Heart right ventricle (tissue), 16 donors: ENCODE data around the gene TLE2. TPM values are rescaled to one million over a fixed set of nuclear protein-coding genes. Genes with fewer than 3 reads are reported as not detected.

Experiments
- ATAC-seq, 8 donors: fragments of 200-7000 bp; cut with Tn5 transposase; one replicate each; pipeline ENCODE4 v1.9.1; 2020; ENCODE audit warnings: mild to moderate bottlenecking in 8 of 8, moderate library complexity in 8 of 8, moderate number of reproducible peaks in 1 of 8
- DNase-seq, 2 donors: peaks; one replicate each; pipeline ENCODE4 v3.0.0-alpha.2; 2020
- H3K27ac ChIP-seq, 10 donors: fragments of 200-600 bp; sonication (generic) in 2 of 10; one replicate each; pipeline versions ENCODE4 v1.5.0 to v1.8.0; 2020 to 2022; ENCODE audit warnings: mild to moderate bottlenecking in 3 of 10
- H3K27me3 ChIP-seq, 7 donors: fragments of 200-600 bp; one replicate each; pipeline ENCODE4 v1.8.0; 2021 to 2022; ENCODE audit warnings: mild to moderate bottlenecking in 2 of 7
- H3K36me3 ChIP-seq, 9 donors: fragments of 200-600 bp; sonication (generic) in 1 of 9; one replicate each; pipeline versions ENCODE4 v1.5.0 to v1.8.0; 2020 to 2022; ENCODE audit warnings: mild to moderate bottlenecking in 2 of 9
- H3K4me1 ChIP-seq, 9 donors: fragments of 200-600 bp; sonication (generic) in 1 of 9; one replicate each; pipeline versions ENCODE4 v1.5.0 to v1.8.0; 2020 to 2022; ENCODE audit warnings: mild to moderate bottlenecking in 4 of 9
- H3K4me3 ChIP-seq, 10 donors: fragments of 200-600 bp; sonication (generic) in 2 of 10; one replicate each; pipeline versions ENCODE4 v1.5.0 to v1.8.0; 2020 to 2022; ENCODE audit warnings: mild to moderate bottlenecking in 7 of 10, moderate library complexity in 2 of 10
- H3K9me3 ChIP-seq, 11 donors: fragments of 200-600 bp in 10 of 11; sonication (generic) in 2 of 11; one replicate each; pipeline versions ENCODE4 v1.5.0 to v1.8.0; 2013 to 2022; ENCODE audit warnings: mild to moderate bottlenecking in 2 of 11, control low read depth in 1 of 11, moderate library complexity in 1 of 11
- WGBS, 2 donors: extraction: QIAGEN DNeasy Blood & Tissue Kit; methylation state at CpG; one replicate each; pipeline ENCODE4 v1.1.7; 2013; ENCODE audit warnings: inconsistent platforms in 1 of 2; 5-methylcytosine and 5-hydroxymethylcytosine counted together
- intact Hi-C, 10 donors: fragments of 100-400 bp; cut with DNase I; formaldehyde crosslinking; loops; one replicate each; pipeline versions ENCODE4 v1.11.1 to v1.14.2; 2022
- polyA plus RNA-seq, 2 donors: library from polyadenylated mRNA; stranded (reverse); fragments of 200-250 nt; gene quantifications; one replicate each; pipeline ENCODE4 v1.2.3, GENCODE V29; 2013
- total RNA-seq, 10 donors: library from RNA; stranded (reverse); fragmentation: NEBNext Ultra II Directional in 3 of 10; extraction: Animal tissue kit (Norgen Biotek cat#: 25700) in 3 of 10; gene quantifications; one replicate each; pipeline versions ENCODE4 v1.2.1 to v1.2.4, GENCODE V29; 2021 to 2023
- TF ChIP-seq, protein P1 (sequence below), 9 donors: fragments of 200-600 bp; sonication (generic) in 2 of 9; IDR thresholded peaks; one replicate each; pipeline versions ENCODE4 v1.5.0 to v1.8.0; 2021 to 2022; ENCODE audit warnings: antibody characterized with exemption in 9 of 9, mild to moderate bottlenecking in 5 of 9, moderate library complexity in 1 of 9
- donor health status: Arrhythmogenic right ventricular cardiomyopathy.
- donor health status: ischemic (EF 13 %, LVEDD 7.1; RV severe dilation, severe dysfunction).
- donor health status: healthy with polysubstance abuse.
- donor health status: DM: no; HTN: yes; CAD: no.
- donor health status: DM: no; HTN: no; CAD: no.
- donor health status: ischemic (EF 25% LVEDD 6.9; RV normal size, moderate dysfunction).
- donor health status: ischemic (EF 25% LVEDD 5.7; RV mildly dilated, moderate dysfunction).
- donor health status: healthy.
- donor health status: DM: yes; HTN: yes; CAD: no.
- donor health status: Ischemic cardiomyopathy.
- donor health status: ischemic (EF 35%, LVEDD 5.7; RV mildly dilated, moderate dysfunction).
- donor health status: nonischemic (EF 11% LVEDD 7.7; RV severe dilation, severe dysfunction).
- donor health status: DM: yes; HTN: yes; CAD: no.
- donor health status: PGD.
- donor health status: ischemic (EF 29% LVEDD 5.4; RV normal size, mild dysfunction).
- donor health status: nonischemic (EF 23%, LVEDD 6.1; RV moderate dilation, normal function).

The TLE2 gene
- total and polyA plus RNA-seq, 12 donors, result 28.2 to 64.5 (median 39.9) TPM

DNA sequence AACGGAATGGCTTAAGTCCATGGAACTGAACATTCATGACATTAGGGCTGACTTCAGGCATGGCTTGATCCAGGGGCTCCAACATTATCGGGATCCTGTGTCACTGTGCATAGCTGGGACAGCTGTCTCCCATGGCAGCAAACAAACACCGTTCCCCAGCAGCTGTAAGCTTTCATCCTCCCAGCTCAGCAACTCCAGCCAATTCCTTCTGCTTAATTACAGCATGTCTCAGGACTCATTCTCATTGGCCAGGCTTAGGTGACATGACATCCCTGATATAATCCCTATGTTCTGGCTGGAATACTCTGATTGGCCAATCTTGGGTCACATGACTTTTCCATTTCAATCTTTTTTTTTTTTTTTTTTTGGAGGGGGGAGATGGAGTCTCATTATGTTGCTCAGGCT lies 44.1 kb upstream of the TLE2 start:
- Histone ChIP-seq H3K9me3 (no peaks in the 10 kb centered on the region), H3K36me3 (no peaks in the 10 kb centered on the region), H3K4me1 (peaks cover 0 to 10% (median 5%) of the 10 kb centered on the region in 9 donors), H3K27me3 (no peaks in the 10 kb centered on the region), H3K27ac (no peak overlapping the region), H3K4me3 (no peak overlapping the region)
- ATAC-seq (peak; percentile 31 to 86 (median 74)), DNase-seq (no peak)
- intact Hi-C loops, result loop anchor here in 7 of 10 donors (5.0 to 10.0 kb wide), 4 partner anchors 34 to 118 kb away; no protein-coding TSS in a partner anchor
- TF ChIP-seq, protein P1, sequence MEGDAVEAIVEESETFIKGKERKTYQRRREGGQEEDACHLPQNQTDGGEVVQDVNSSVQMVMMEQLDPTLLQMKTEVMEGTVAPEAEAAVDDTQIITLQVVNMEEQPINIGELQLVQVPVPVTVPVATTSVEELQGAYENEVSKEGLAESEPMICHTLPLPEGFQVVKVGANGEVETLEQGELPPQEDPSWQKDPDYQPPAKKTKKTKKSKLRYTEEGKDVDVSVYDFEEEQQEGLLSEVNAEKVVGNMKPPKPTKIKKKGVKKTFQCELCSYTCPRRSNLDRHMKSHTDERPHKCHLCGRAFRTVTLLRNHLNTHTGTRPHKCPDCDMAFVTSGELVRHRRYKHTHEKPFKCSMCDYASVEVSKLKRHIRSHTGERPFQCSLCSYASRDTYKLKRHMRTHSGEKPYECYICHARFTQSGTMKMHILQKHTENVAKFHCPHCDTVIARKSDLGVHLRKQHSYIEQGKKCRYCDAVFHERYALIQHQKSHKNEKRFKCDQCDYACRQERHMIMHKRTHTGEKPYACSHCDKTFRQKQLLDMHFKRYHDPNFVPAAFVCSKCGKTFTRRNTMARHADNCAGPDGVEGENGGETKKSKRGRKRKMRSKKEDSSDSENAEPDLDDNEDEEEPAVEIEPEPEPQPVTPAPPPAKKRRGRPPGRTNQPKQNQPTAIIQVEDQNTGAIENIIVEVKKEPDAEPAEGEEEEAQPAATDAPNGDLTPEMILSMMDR (IDR thresholded peaks at IDR 0.05), result no peak
- WGBS, 2 donors, result 32 to 33% methylated on average over 3 of the region's 3 CpGs

DNA sequence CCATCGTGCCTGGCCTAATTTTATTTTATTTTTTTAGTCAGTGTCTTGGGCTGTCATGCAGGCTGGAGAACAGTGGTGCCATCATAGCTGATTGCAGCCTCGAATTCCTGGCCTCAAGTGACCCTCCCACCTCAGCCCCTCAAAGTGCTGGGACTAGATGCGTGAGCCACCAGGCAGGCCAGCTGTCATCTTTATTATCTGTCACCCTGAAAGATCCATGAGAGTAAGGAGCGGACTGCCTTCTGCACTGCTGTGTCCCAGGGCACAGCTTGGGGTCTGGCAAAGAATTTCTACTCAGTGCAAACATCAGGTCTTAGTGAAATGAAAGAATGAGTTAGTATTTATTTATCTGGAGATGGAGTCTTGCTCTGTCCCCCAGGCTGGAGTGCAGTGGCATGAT lies 42.7 kb upstream of the TLE2 start:
- TF ChIP-seq, protein P1 (IDR thresholded peaks at IDR 0.05), result no peak

DNA sequence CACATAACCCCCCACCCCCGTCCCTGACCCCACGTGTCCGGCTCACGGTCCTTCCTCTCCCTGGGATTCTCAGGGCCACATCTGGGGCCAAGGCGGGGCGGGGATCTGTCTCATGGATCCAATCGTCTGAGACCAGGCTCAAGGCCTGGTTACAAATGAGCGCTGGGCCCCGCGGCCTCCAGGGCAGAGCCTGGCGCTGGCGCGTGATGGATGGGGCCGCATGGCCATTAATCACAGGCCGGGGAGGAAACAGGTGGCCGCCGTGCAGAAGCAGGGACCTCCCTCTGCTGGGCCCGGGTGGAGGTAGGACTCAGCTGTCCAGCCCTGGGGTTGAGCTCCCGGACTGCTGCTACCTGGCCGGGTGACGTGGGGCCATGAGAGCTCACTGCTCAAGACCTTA lies 39.0 kb upstream of the TLE2 start:
- no peak overlapping the region for H3K27ac ChIP-seq
- DNase-seq, result no peak
- H3K27me3 ChIP-seq, result no peaks in the 10 kb centered on the region
- no peak overlapping the region for H3K4me3 ChIP-seq
- 77% methylated on average over 21 of the region's 21 CpGs for WGBS, 2 donors
- peaks cover 2 to 7% (median 4%) of the 10 kb centered on the region in 9 donors for H3K4me1 ChIP-seq
- intact Hi-C loops, result no loop called here
- H3K9me3 ChIP-seq, result no peaks in the 10 kb centered on the region
- no peak for ATAC-seq
- H3K36me3 ChIP-seq, result no peaks in the 10 kb centered on the region
- TF ChIP-seq, protein P1 (IDR thresholded peaks at IDR 0.05), result no peak

More for the DNA sequence above, 42.7 kb upstream of the TLE2 start:
- ATAC-seq (no peak), DNase-seq (no peak)
- Histone ChIP-seq H3K27ac (no peak overlapping the region), H3K9me3 (no peaks in the 10 kb centered on the region), H3K4me1 (peaks cover 0 to 10% (median 5%) of the 10 kb centered on the region in 9 donors), H3K4me3 (no peak overlapping the region), H3K27me3 (no peaks in the 10 kb centered on the region), H3K36me3 (no peaks in the 10 kb centered on the region)
- WGBS, 2 donors, result 57 to 70% methylated on average over 4 of the region's 4 CpGs
- intact Hi-C loops, result loop anchor here in 7 of 10 donors (5.0 to 10.0 kb wide), 4 partner anchors 36 to 117 kb away; no protein-coding TSS in a partner anchor

DNA sequence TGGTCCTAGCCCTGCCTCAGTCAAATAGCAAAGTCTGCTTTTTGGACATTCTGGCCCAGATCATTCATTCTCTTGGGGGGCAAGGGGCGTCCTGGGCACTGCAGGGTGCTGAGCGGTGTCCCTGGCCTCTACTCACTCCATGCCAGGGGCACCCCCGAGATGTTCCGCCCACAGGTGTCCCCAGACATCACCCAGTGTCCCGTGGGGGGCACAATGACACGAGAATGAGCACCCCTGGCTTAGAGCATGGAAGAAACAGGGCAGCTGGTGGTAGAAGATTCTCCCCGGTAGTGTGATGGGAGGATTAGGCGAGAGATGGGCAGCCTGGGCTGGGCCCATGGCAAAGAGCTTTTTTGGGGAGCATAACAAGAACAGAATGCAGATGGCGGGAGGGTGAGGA lies 38.5 kb upstream of the TLE2 start:
- Histone ChIP-seq H3K4me3 (no peak overlapping the region), H3K9me3 (no peaks in the 10 kb centered on the region), H3K36me3 (no peaks in the 10 kb centered on the region), H3K27ac (no peak overlapping the region), H3K27me3 (no peaks in the 10 kb centered on the region), H3K4me1 (peaks cover 2 to 12% (median 8%) of the 10 kb centered on the region in 9 donors)
- TF ChIP-seq, protein P1 (IDR thresholded peaks at IDR 0.05), result no peak
- WGBS, 2 donors, result 89 to 97% methylated on average over 9 of the region's 9 CpGs
- intact Hi-C loops, result no loop called here
- ATAC-seq (no peak), DNase-seq (no peak)
